Caco-2 (cell line): Measurements from ENCODE around the gene VPS50. TPM values are rescaled to one million over a fixed set of nuclear protein-coding genes. Genes with fewer than 3 reads are reported as not detected.

Experiments
- BruUV-seq: library from RNA; stranded (reverse); fragments of 400-500 nt; replicated peaks from 2 replicates; lab custom pipeline; 2021; lab: Mats Ljungman, UMichigan
- CTCF ChIA-PET: fragments of 300-600 bp; sonication (Branson Sonifier 250); formaldehyde crosslinking; loops from one replicate; lab custom pipeline; 2022; ENCODE audit warnings: antibody characterized with exemption; lab: Charles Lee
- POLR2A ChIA-PET: fragments of 300-600 bp; sonication (Branson Sonifier 250); formaldehyde crosslinking; loops from one replicate; lab custom pipeline; 2022; ENCODE audit warnings: antibody characterized with exemption; lab: Charles Lee
- DNase-seq, 2 experiments: peaks; one replicate each; pipeline versions ENCODE4 v3.0.0 to v3.0.0-alpha.2; 2020 to 2022
- H3K27me3 ChIP-seq: replicated peaks from 2 replicates; pipeline ENCODE4 v1.6.0; 2011; ENCODE audit warnings: low read length; ENCODE audit not compliant: control insufficient read depth, insufficient read depth
- H3K36me3 ChIP-seq: 2 replicates; pipeline ENCODE4 v1.5.1; 2011; ENCODE audit warnings: low read length; ENCODE audit not compliant: control insufficient read depth, insufficient read depth
- H3K4me1 ChIP-seq: fragments of 250-450 bp; sonication (Bioruptor Pico); 2 replicates; pipeline ENCODE4 v1.5.1; 2020; ENCODE audit warnings: mild to moderate bottlenecking
- H3K4me3 ChIP-seq: 2 replicates; pipeline ENCODE4 v1.5.1; 2011; ENCODE audit warnings: low read depth, mild to moderate bottlenecking, control low read depth, low read length
- H3K9me3 ChIP-seq: fragments of 250-450 bp; sonication (Bioruptor Pico); 2 replicates; pipeline ENCODE4 v1.5.1; 2020; ENCODE audit warnings: mild to moderate bottlenecking, moderate library complexity
- H3K27ac Mint-ChIP-seq: one replicate; pipeline ENCODE4 v1.8.0; 2022; ENCODE audit warnings: mixed read lengths; ENCODE audit not compliant: unreplicated experiment
- H3K27me3 Mint-ChIP-seq: one replicate; pipeline ENCODE4 v1.8.0; 2022; ENCODE audit warnings: mixed read lengths; ENCODE audit not compliant: insufficient read depth, unreplicated experiment
- H3K36me3 Mint-ChIP-seq: one replicate; pipeline ENCODE4 v1.8.0; 2022; ENCODE audit warnings: mild to moderate bottlenecking, mixed read lengths; ENCODE audit not compliant: insufficient read depth, unreplicated experiment
- H3K4me1 Mint-ChIP-seq: one replicate; pipeline ENCODE4 v1.8.0; 2022; ENCODE audit warnings: low read depth, mixed read lengths; ENCODE audit not compliant: unreplicated experiment
- H3K4me3 Mint-ChIP-seq: one replicate; pipeline ENCODE4 v1.8.0; 2022; ENCODE audit warnings: mild to moderate bottlenecking, moderate library complexity, mixed read lengths; ENCODE audit not compliant: unreplicated experiment
- H3K9me3 Mint-ChIP-seq: one replicate; pipeline ENCODE4 v1.8.0; 2022; ENCODE audit warnings: mixed read lengths; ENCODE audit not compliant: unreplicated experiment
- intact Hi-C: fragments of 100-400 bp; cut with micrococcal nuclease; formaldehyde crosslinking; loops from one replicate; pipeline ENCODE4 v1.10.0; 2022; ENCODE audit not compliant: unreplicated experiment
- total RNA-seq: library from RNA; stranded (reverse); gene quantifications from 2 replicates; pipeline ENCODE4 v1.2.3, GENCODE V29; 2022
- TF ChIP-seq, protein P1 (sequence below), 2 experiments: fragments of 200-600 bp in 1 of 2; IDR thresholded peaks; 1 replicate in 1 of 2; 2 replicates in 1 of 2; pipeline versions ENCODE4 v1.5.1 to v1.8.0; 2011 to 2022; ENCODE audit warnings: antibody characterized with exemption in 1 of 2, control low read depth in 1 of 2, inconsistent platforms in 1 of 2, low read depth in 1 of 2, low read length in 1 of 2, mild to moderate bottlenecking in 1 of 2, moderate library complexity in 1 of 2; ENCODE audit not compliant: insufficient read depth in 1 of 2, severe bottlenecking in 1 of 2, unreplicated experiment in 1 of 2

Gene VPS50
- total RNA-seq, 1 experiment from 2014 or later = 40.3 TPM

DNA sequence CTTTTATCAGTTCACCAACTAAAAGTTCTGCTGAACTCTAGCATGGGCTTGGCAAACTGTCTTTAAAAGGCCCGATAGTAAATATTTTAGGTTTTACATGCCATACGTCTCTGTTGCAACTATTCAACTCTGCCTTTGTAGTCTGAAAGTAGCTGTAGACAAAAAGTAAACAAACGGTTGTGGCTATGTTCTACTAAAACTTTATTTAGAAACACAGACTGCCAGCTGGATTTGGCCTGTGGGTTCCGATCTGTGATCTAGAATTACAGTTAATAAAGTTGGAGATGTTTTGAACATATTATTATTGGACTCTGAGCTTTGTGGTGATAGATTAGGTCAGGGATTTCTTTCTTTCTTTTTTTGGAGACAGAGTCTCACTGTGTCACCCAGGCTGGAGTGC, 33.1 kb downstream of the VPS50 start:
- BruUV-seq = no TSS peak
- Mint-ChIP-seq H3K4me3 (no peak overlapping the region), H3K36me3 (peaks cover 7% of the 10 kb centered on the region), H3K27ac (peak overlapping the region; percentile 63), H3K9me3 (no peaks in the 10 kb centered on the region), H3K27me3 (no peaks in the 10 kb centered on the region), H3K4me1 (peaks cover 52% of the 10 kb centered on the region)
- no peaks in the 10 kb centered on the region for H3K27me3 ChIP-seq
- H3K36me3 ChIP-seq = no peaks in the 10 kb centered on the region
- peaks cover 29% of the 10 kb centered on the region for H3K4me1 ChIP-seq
- ChIA-PET POLR2A (no interaction called here), CTCF (interaction anchor here (0.7 to 1.1 kb wide), 2 partner anchors 34 to 109 kb away, joined by 3 to 4 read pairs; no protein-coding TSS in a partner anchor)
- intact Hi-C loops = no loop called here
- no peak overlapping the region for H3K4me3 ChIP-seq
- H3K9me3 ChIP-seq = no peaks in the 10 kb centered on the region
- TF ChIP-seq, protein P1, sequence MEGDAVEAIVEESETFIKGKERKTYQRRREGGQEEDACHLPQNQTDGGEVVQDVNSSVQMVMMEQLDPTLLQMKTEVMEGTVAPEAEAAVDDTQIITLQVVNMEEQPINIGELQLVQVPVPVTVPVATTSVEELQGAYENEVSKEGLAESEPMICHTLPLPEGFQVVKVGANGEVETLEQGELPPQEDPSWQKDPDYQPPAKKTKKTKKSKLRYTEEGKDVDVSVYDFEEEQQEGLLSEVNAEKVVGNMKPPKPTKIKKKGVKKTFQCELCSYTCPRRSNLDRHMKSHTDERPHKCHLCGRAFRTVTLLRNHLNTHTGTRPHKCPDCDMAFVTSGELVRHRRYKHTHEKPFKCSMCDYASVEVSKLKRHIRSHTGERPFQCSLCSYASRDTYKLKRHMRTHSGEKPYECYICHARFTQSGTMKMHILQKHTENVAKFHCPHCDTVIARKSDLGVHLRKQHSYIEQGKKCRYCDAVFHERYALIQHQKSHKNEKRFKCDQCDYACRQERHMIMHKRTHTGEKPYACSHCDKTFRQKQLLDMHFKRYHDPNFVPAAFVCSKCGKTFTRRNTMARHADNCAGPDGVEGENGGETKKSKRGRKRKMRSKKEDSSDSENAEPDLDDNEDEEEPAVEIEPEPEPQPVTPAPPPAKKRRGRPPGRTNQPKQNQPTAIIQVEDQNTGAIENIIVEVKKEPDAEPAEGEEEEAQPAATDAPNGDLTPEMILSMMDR (IDR thresholded peaks at IDR 0.05; ENCODE audit: insufficient read depth in 1 of 2, low read depth in 1 of 2, low read length in 1 of 2, severe bottlenecking in 1 of 2, unreplicated experiment in 1 of 2) = no peak
- no peak for DNase-seq

DNA sequence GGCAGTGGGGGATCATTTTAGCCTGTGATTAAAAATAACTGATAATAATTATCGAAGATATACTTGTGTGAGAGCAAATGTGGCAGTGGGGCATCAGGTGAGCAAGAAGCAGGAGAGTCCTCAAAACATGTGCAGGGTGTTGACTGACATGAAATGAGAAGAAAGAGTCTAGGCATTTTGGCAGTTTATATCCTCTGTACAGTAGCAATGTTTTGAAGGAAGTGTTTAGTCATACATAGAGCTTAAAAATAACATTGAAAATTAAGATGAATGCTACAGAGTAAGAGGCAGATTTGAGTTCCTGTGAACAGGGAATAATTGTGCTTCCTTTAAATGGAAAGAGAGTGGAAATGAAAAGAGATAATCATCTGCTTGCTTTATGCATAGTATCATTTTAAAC, 47.4 kb downstream of the VPS50 start:
- CTCF ChIA-PET = no interaction called here

DNA sequence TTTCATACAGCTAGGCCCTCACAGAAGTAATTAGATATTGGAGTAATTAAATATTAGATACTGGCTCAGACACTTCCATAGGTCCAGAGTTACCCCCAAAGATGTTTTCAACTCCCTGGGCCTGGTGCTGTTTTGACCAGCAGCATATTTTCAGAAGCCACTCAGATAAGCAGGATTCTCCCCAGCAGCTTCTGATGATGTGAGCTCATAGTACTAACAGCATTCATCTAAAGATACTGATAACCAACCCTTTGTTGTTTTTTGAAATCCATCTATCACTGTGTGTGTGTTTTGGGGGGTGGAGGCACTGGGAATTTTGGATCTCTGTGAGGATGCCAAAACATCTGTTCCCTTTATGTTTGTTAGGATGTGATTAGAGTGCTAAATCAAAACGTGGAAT, 52.7 kb downstream of the VPS50 start:
- no peak overlapping the region for H3K4me3 ChIP-seq
- no peak for DNase-seq
- H3K4me1 ChIP-seq = peaks cover 17% of the 10 kb centered on the region; the same call in 1 of the 2 replicates
- H3K27me3 ChIP-seq = no peaks in the 10 kb centered on the region
- no peak overlapping the region for H3K27ac Mint-ChIP-seq
- intact Hi-C loops = no loop called here
- no peaks in the 10 kb centered on the region for H3K27me3 Mint-ChIP-seq
- BruUV-seq = no TSS peak
- ChIA-PET CTCF (no interaction called here), POLR2A (no interaction called here)
- H3K4me1 Mint-ChIP-seq = peaks cover 16% of the 10 kb centered on the region
- TF ChIP-seq, protein P1 (IDR thresholded peaks at IDR 0.05; ENCODE audit: insufficient read depth in 1 of 2, low read depth in 1 of 2, low read length in 1 of 2, severe bottlenecking in 1 of 2, unreplicated experiment in 1 of 2) = no peak
- H3K9me3 Mint-ChIP-seq = no peaks in the 10 kb centered on the region
- H3K4me3 Mint-ChIP-seq = peak overlapping the region; percentile 15
- no peaks in the 10 kb centered on the region for H3K36me3 Mint-ChIP-seq
- no peaks in the 10 kb centered on the region for H3K9me3 ChIP-seq
- no peaks in the 10 kb centered on the region for H3K36me3 ChIP-seq

More for the DNA sequence above, 47.4 kb downstream of the VPS50 start:
- no peaks in the 10 kb centered on the region for H3K27me3 ChIP-seq
- intact Hi-C loops = no loop called here
- H3K4me1 ChIP-seq = peaks cover 2% of the 10 kb centered on the region; the same call in 1 of the 2 replicates
- no peak for DNase-seq
- Mint-ChIP-seq H3K4me1 (peaks cover 2% of the 10 kb centered on the region), H3K27me3 (no peaks in the 10 kb centered on the region), H3K9me3 (no peaks in the 10 kb centered on the region), H3K27ac (no peak overlapping the region), H3K36me3 (peaks cover 12% of the 10 kb centered on the region), H3K4me3 (no peak overlapping the region)
- no peaks in the 10 kb centered on the region for H3K36me3 ChIP-seq
- BruUV-seq = no TSS peak
- TF ChIP-seq, protein P1 (IDR thresholded peaks at IDR 0.05; ENCODE audit: insufficient read depth in 1 of 2, low read depth in 1 of 2, low read length in 1 of 2, severe bottlenecking in 1 of 2, unreplicated experiment in 1 of 2) = no peak
- POLR2A ChIA-PET = no interaction called here
- no peaks in the 10 kb centered on the region for H3K9me3 ChIP-seq
- H3K4me3 ChIP-seq = no peak overlapping the region
